Measurements from ENCODE around the gene TFDP1.

TFDP1 gene

DNA sequence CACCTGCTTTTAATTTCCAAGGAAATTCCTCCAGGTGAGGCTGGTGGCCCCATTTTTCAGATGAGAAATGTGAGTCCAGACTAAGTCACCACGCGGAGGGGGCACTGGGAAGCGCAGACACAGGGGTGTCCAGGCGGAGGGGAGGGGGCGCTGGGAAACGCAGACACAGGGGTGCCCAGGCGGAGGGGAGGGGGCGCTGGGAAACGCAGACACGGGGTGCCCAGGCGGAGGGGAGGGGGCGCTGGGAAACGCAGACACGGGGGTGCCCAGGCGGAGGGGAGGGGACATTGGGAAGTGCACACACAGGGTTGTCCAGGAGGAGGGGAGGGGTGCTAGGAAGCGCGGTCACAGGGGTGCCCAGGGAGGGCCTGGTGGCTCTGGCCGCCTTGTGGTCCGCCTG lies 86.0 kb downstream of the TFDP1 start:
- no peak overlapping the region for H2AFZ ChIP-seq (ENCODE audit: low read length)
- H3K4me3 ChIP-seq (ENCODE audit: low read depth, low read length, poor library complexity, severe bottlenecking), result no peak overlapping the region
- TF ChIP-seq EZH2 (IDR thresholded peaks at IDR 0.05; ENCODE audit: borderline replicate concordance, low read length), result no peak
- no peak for TF ChIP-seq CTCF (IDR thresholded peaks at IDR 0.05; ENCODE audit: low read length)
- H3K4me2 ChIP-seq (ENCODE audit: low read length), result no peak overlapping the region
- no peaks in the 10 kb centered on the region for H3K9me3 ChIP-seq (ENCODE audit: low read length)
- no peaks in the 10 kb centered on the region for H3K9me2 ChIP-seq (ENCODE audit: low read depth, low read length)
- no peaks in the 10 kb centered on the region for H3K79me2 ChIP-seq (ENCODE audit: insufficient read depth, low read length)
- H3K9ac ChIP-seq (ENCODE audit: low read length), result no peak overlapping the region
- H3K36me3 ChIP-seq (ENCODE audit: insufficient read depth, low read length), result no peaks in the 10 kb centered on the region
- H3K27me3 ChIP-seq (ENCODE audit: insufficient read depth, low read length), result no peaks in the 10 kb centered on the region; the same call in 1 of the 2 replicates
- H3K4me1 ChIP-seq (ENCODE audit: insufficient read depth, low read length, severe bottlenecking), result no peaks in the 10 kb centered on the region
- H3K27ac ChIP-seq (ENCODE audit: low read depth, low read length, poor library complexity, severe bottlenecking), result no peak overlapping the region
- H3F3A ChIP-seq (ENCODE audit: insufficient read depth, low read length), result no peaks in the 10 kb centered on the region
- H4K20me1 ChIP-seq (ENCODE audit: insufficient read depth, low read length), result no peaks in the 10 kb centered on the region

GRCh38 chr13:113671066-113672001 lies 86.8 kb downstream of the TFDP1 start:
- H3K79me2 ChIP-seq (ENCODE audit: insufficient read depth, low read length), result no peaks in the 10 kb centered on the region
- no peak overlapping the region for H3K4me3 ChIP-seq (ENCODE audit: low read depth, low read length, poor library complexity, severe bottlenecking)
- no peaks in the 10 kb centered on the region for H4K20me1 ChIP-seq (ENCODE audit: insufficient read depth, low read length)
- H3K9me3 ChIP-seq (ENCODE audit: low read length), result no peaks in the 10 kb centered on the region
- no peaks in the 10 kb centered on the region for H3K36me3 ChIP-seq (ENCODE audit: insufficient read depth, low read length)
- no peaks in the 10 kb centered on the region; the same call in 1 of the 2 replicates for H3K27me3 ChIP-seq (ENCODE audit: insufficient read depth, low read length)
- H3K27ac ChIP-seq (ENCODE audit: low read depth, low read length, poor library complexity, severe bottlenecking), result no peak overlapping the region
- H3K9ac ChIP-seq (ENCODE audit: low read length), result no peak overlapping the region
- no peak for TF ChIP-seq CTCF (IDR thresholded peaks at IDR 0.05; ENCODE audit: low read length)
- no peak for TF ChIP-seq EZH2 (IDR thresholded peaks at IDR 0.05; ENCODE audit: borderline replicate concordance, low read length)
- H3K4me2 ChIP-seq (ENCODE audit: low read length), result no peak overlapping the region
- no peaks in the 10 kb centered on the region for H3K4me1 ChIP-seq (ENCODE audit: insufficient read depth, low read length, severe bottlenecking)
- no peaks in the 10 kb centered on the region for H3K9me2 ChIP-seq (ENCODE audit: low read depth, low read length)
- no peaks in the 10 kb centered on the region for H3F3A ChIP-seq (ENCODE audit: insufficient read depth, low read length)
- no peak overlapping the region for H2AFZ ChIP-seq (ENCODE audit: low read length)

- H3K4me3 ChIP-seq (ENCODE audit: low read depth, low read length, poor library complexity, severe bottlenecking), result no peak overlapping the region
- no peak overlapping the region for H3K9ac ChIP-seq (ENCODE audit: low read length)
- no peak overlapping the region for H3K4me2 ChIP-seq (ENCODE audit: low read length)
- H3K27ac ChIP-seq (ENCODE audit: low read depth, low read length, poor library complexity, severe bottlenecking), result no peak overlapping the region
- H4K20me1 ChIP-seq (ENCODE audit: insufficient read depth, low read length), result no peaks in the 10 kb centered on the region
- H3K36me3 ChIP-seq (ENCODE audit: insufficient read depth, low read length), result no peaks in the 10 kb centered on the region
- no peaks in the 10 kb centered on the region for H3K9me2 ChIP-seq (ENCODE audit: low read depth, low read length)
- H3K4me1 ChIP-seq (ENCODE audit: insufficient read depth, low read length, severe bottlenecking), result no peaks in the 10 kb centered on the region
- no peaks in the 10 kb centered on the region; the same call in 1 of the 2 replicates for H3K27me3 ChIP-seq (ENCODE audit: insufficient read depth, low read length)
- no peak overlapping the region for H2AFZ ChIP-seq (ENCODE audit: low read length)
- no peaks in the 10 kb centered on the region for H3K79me2 ChIP-seq (ENCODE audit: insufficient read depth, low read length)
- no peak for TF ChIP-seq CTCF (IDR thresholded peaks at IDR 0.05; ENCODE audit: low read length)
- no peak for TF ChIP-seq EZH2 (IDR thresholded peaks at IDR 0.05; ENCODE audit: borderline replicate concordance, low read length)
- H3K9me3 ChIP-seq (ENCODE audit: low read length), result no peaks in the 10 kb centered on the region
- H3F3A ChIP-seq (ENCODE audit: insufficient read depth, low read length), result no peaks in the 10 kb centered on the region
These were observed 87.6 kb downstream of the TFDP1 start for GRCh38 chr13:113672002-113672651.
